ENCODE results near the gene TBC1D24. TPM values are rescaled to one million over a fixed set of nuclear protein-coding genes. Genes with fewer than 3 reads are reported as not detected.

The TBC1D24 gene
- total RNA-seq: 6.8 and 9.9 TPM in 2 replicates

DNA sequence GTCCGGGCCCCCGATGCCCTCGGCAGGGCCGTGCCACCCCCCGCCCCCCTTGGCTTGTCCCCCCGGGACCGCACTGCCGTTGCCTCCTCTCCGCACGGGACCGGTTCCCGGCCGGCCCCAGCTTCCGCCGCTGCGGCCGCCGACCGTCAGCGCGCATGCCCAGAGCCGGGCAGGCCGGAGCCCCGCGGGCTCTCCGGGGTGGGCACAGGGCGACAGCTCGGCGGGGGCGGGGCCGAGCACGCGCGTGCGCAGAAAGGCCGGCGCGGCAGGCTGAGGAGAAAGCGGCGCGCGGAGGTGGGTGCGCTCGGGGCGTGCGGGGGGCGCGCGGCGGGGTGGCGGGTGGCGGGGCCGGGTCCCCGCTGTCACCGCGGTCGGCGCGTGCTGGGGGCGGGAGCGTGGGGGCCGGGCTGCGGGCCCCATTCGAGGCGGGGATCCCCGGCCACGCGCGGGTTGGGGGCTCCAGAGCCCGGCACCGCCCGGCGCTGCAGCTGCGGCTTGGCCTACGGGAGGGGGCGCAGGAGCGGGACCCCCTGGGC, at the start of gene TBC1D24:
Gene TBC1D24, plus strand, starts transcription at position 251 of the 536 bp plus-strand sequence. CDS start 21,022 bp downstream, outside the sequence.

DNA sequence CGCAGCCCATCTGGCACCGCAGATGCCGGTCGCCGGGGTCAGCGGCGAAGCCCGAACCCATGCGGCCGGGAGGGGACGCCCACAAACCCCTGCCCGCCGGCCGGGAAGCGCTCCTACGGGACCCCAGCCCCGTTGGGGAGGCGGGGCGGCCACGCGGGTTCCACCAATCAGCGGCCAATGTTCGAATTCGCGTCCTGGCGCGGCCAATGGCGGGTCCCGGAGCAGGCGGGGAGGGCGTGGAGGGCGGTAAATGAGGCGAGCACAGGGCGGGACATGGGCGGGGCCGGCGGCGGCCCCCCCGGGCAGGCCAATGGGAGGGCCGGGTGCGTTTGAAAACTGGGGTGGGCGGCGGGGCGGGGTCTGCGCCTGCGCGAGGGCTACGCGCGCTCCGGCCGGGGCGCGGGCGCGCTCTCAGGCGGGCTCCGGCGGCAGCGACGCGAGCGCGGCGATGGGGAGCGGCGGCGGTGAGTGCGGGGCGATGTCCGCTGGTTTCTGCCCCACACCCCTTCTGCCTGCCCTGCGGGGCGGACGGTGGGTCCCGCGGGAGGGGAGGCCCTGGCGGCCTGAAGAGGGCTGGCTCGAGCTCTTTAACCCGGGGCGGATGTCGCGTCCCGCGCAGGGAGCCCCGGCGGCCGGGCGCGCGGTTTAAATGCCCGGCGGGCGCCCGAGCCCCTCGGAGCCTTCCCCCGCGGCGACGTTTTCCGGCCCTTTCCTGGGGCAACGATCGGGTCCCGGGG, 45.7 kb upstream of the TBC1D24 start, which contains the start of gene CCNF:
Gene CCNF, plus strand, starts transcription at position 414 of the 737 bp plus-strand sequence. Its CDS starts 35 bp downstream, at position 449.

DNA sequence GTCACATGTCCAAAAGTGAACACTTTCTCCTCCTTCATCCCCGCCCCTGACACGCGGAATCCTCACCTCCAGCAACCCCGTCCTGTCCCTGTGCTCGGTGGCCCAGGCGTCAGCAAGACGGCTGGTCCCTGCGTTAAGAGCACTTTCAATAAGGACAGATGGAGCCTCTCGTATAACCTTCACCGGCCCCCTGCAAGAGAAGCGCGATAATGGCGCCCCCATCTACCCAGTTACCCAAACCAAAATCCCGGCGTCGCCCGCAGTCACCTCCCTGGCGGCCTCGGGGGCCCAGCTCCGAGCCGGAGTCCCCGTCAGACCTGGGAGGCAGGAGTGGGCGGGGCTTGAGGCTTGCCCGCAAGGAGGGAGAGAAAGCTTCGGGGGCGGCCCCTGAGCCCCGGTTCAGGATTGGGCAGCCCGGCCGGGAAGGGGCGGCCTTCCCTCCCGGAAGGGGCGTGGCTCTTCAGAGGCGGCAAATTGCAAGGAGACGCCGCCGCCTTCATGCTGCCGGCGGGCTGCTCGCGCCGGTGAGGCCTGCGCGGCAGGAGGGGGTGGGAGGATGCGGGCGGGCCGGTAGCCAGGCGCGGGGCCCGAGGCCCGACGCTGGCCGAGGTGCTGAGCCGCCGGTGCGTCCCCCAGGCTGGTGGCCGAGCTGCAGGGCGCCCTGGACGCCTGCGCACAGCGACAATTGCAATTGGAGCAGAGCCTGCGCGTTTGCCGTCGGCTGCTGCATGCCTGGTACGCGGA, 15.1 kb upstream of the TBC1D24 start, which contains the start of gene TEDC2:
Gene TEDC2, plus strand, starts transcription at position 463 of the 744 bp plus-strand sequence. Its CDS starts 36 bp downstream, at position 499.

DNA sequence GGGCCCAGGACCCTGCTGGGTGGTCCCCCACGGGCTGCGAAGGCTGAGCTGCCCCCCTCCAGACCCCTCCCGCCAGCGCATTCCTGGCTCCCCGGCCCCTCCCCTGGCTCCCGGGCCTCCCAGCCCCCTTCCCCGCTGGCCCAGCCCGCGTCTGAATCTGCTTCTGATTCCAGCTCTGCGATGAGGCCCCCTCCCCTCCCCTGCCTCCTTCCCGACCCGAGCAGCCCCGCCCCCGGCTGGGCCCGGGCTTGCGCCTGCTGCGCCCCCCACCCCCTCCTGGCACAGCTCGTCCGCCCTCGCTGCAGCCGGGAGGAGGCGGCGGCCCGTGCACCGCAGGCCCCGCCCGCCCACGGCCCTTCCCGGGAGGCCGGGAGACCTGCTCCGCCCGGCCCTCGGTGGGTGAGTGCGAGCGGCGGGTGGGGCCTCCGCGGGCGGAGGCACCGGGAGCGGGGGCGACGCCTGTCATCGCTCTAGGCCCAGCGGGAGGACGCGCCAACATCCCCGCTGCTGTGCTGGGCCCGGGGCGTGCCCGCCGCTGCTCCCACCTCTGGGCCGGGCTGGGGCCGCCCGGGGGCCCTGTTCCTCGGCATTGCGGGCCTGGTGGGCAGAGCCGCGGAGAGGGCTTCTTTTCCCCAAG, 3.8 kb upstream of the TBC1D24 start, which contains the start of gene NTN3:
Gene NTN3, plus strand, starts transcription at position 282 of the 637 bp plus-strand sequence. CDS start 405 bp downstream, outside the sequence.

DNA sequence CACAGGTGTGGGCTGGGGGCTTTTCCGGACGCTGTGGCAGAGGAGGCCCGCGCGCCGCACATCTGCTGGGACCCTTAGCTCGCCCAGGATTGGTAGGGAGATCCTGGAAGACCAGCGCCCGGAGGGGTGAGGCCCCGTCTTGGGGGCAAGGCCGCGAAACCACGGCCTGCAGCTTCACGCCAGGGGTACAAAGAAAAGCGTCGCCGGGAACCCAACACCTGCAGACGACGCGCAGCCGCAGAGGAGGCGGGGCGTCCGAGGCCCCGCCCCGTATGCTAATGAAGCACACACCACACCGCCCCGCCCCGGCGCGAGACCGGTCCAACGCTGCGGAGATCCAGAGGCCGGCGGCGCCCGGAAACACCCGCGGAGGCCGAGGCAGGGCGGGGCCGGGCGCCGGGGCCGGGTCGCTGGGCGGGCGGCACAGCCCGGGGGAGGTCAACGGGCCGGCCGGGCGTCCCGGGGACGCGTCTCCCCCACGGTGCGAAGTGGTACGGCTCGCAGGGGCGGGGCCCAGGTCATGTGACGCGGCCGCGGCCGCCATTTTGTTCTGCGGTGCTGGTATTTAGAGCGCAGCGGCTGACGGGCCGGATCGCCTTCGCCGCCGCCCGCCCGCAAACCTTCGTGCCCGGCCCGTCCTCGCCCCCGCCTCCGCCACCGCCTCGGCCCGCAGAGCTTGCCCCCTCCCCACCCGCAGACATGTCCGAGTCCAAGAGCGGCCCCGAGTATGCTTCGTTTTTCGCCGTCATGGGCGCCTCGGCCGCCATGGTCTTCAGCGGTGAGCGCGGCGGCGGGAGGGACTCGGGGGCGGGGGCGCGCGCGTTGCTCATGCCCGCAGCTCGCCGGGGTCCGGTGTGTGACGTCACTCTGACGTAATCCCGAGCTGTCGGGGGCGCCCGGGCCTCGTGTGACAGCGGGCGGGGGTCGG, 38.7 kb downstream of the TBC1D24 start, which contains the start of gene ATP6V0C:
Gene ATP6V0C, plus strand, starts transcription at position 548 of the 928 bp plus-strand sequence. Its CDS starts 152 bp downstream, at position 700.

DNA sequence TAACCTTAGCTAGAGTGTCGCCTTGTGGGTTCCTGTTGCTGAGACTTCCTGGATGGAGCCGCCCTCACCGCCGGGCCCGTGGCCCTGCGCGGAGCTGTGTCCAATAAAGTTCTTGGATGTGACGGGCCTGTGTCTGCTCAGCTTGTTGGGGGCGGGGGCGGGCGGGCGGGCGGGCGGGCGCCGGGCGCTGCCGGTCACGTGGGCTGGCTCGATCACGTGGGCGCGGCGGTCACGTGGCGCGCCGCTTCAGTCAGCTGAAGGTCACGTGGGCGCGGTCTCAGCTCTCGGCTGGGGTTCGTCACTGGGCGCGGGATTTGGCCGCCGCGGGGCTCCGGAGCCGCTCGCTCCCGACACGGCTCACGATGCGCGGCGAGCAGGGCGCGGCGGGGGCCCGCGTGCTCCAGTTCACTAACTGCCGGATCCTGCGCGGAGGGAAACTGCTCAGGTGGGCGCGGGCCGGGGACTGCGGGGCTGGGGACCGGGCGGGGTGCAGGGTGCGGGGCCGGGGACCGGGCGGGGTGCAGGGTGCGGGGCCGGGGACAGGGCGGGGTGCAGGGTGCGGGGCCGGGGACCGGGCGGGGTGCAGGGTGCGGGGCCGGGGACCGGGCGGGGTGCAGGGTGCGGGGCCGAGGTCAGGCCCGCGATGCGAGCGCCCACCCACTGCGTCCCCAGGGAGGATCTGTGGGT, 45.3 kb downstream of the TBC1D24 start, which contains the start of gene AMDHD2:
Gene AMDHD2, plus strand, starts transcription at position 275 of the 687 bp plus-strand sequence. Its CDS starts 88 bp downstream, at position 363.

DNA sequence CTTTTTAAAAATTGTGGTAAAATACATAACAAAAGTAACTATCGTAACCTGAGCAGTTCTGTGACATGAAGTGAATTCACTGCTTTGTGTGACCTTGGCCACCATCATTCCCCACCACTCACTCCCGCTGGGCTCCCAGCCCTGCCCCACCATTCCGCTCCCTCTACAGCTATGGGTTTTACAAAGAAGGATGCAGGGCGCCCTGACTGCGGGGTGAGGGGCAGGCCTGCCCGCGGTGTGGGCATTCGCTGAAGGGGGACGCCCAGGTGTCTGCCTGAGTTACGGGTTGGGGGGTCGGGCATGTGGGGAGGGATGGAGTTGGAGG, 56.4 kb downstream of the TBC1D24 start, which contains the start of gene CEMP1:
Gene CEMP1, minus strand, starts transcription at position 38 of the 325 bp plus-strand sequence. CDS start 335 bp downstream, outside the sequence.

DNA sequence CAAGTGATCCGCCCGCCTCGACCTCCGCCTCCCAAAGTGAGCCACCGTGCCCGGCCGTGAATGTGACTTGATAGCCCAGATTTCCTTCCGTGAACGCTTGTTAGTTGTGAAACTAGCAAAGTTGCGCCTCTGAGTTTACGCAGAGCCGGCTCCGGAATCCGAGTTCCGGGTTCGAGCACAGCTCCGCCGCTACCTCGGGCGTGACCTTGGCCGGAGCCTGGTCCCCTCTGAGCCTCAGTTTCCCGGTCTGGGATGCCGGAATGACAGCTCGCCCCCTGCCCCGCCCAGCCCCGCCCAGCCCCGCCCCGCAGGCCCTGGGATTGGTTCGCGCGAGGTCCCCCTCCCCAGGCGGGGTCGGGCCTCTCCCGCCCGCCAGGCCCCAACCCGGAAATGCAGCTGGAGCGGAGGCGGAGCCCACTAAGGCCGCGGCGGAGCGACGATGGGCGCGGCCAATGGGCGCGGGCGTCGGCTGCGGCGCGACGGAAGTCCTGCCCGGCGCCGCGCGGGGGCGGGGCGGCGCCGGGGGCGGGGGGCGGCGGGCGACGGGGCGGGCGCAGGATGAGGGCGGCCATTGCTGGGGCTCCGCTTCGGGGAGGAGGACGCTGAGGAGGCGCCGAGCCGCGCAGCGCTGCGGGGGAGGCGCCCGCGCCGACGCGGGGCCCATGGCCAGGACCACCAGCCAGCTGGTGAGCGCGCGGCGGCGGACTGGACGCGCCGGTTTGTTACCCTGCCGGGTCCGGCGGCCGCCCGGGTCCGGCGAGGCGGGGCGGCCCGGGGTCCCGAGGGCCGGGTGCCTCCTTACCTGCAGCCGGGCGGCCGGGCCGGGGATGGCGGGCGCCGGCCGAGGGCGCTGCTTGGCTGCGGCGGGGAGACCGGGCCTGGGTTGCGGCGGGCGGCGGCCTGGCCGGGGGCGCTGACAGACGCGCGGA, 62.8 kb downstream of the TBC1D24 start, which contains the start of gene PDPK1:
Gene PDPK1, plus strand, starts transcription at position 571 of the 929 bp plus-strand sequence. Its CDS starts 92 bp downstream, at position 663.

Other genes starting within 250 kb of the TBC1D24 start
- gene DNASE1L2, start 238.7 kb upstream of the TBC1D24 start, total RNA-seq: 0.15 and 1.0 TPM in 2 replicates
- gene ECI1, start 223.5 kb upstream of the TBC1D24 start, total RNA-seq: 54.3 and 66.3 TPM in 2 replicates
- 218 and 221 TPM in 2 replicates for gene RNPS1, start 207.0 kb upstream of the TBC1D24 start, total RNA-seq
- 0.15 and 0.34 TPM in 2 replicates for gene ABCA3, start 134.4 kb upstream of the TBC1D24 start, total RNA-seq
- 39.3 and 42.1 TPM in 2 replicates for gene CCNF, start 45.7 kb upstream of the TBC1D24 start, total RNA-seq
- gene TEDC2, start 15.0 kb upstream of the TBC1D24 start, total RNA-seq: 23.8 and 25.9 TPM in 2 replicates
- 0.15 and 0.34 TPM in 2 replicates for gene NTN3, start 3.8 kb upstream of the TBC1D24 start, total RNA-seq
- gene ATP6V0C, start 38.8 kb downstream of the TBC1D24 start, total RNA-seq: 44.6 and 45.0 TPM in 2 replicates
- 23.9 and 26.2 TPM in 2 replicates for gene AMDHD2, start 45.2 kb downstream of the TBC1D24 start, total RNA-seq
- gene CEMP1, start 56.3 kb downstream of the TBC1D24 start, total RNA-seq: not detected in 2 replicates
- 13.1 and 13.6 TPM in 2 replicates for gene PDPK1, start 62.9 kb downstream of the TBC1D24 start, total RNA-seq
- gene KCTD5, start 207.4 kb downstream of the TBC1D24 start, total RNA-seq: 27.6 and 34.2 TPM in 2 replicates
- gene PRSS27, start 245.1 kb downstream of the TBC1D24 start, total RNA-seq: 0.50 and 0.74 TPM in 2 replicates